Effector memory CD8-positive, alpha-beta T cell (primary cell): Measurements from ENCODE around the gene LAMTOR4.
A peak's percentile ranks its signal among the peaks of the same experiment; 100 is the strongest.

Experiments used
- ATAC-seq: fragments of 150-1000 bp; cut with Tn5 transposase; replicated peaks from 2 replicates; pipeline ENCODE4 v1.10.0; 2021; ENCODE audit warnings: mild to moderate bottlenecking, moderate library complexity
- DNase-seq, 3 experiments: peaks; one replicate each; pipeline ENCODE4 v3.0.0; 2021
- H3K27ac Mint-ChIP-seq, 2 donors: one replicate each; pipeline ENCODE4 v1.8.0; 2022; ENCODE audit warnings: mild to moderate bottlenecking in 2 of 2, mixed read lengths in 2 of 2, moderate library complexity in 2 of 2
- H3K27me3 Mint-ChIP-seq, 2 donors: one replicate each; pipeline ENCODE4 v1.8.0; 2022; ENCODE audit warnings: mixed read lengths in 2 of 2
- H3K36me3 Mint-ChIP-seq: one replicate; pipeline ENCODE4 v1.8.0; 2022; ENCODE audit warnings: mild to moderate bottlenecking, moderate library complexity, mixed read lengths; ENCODE audit not compliant: insufficient read depth
- H3K4me1 Mint-ChIP-seq, 2 donors: one replicate each; pipeline ENCODE4 v1.8.0; 2022; ENCODE audit warnings: low read depth in 2 of 2, mixed read lengths in 2 of 2
- H3K4me3 Mint-ChIP-seq, 2 donors: one replicate each; pipeline ENCODE4 v1.8.0; 2022; ENCODE audit warnings: mild to moderate bottlenecking in 2 of 2, mixed read lengths in 2 of 2, moderate library complexity in 2 of 2
- H3K9me3 Mint-ChIP-seq, 2 donors: one replicate each; pipeline ENCODE4 v1.8.0; 2022; ENCODE audit warnings: mixed read lengths in 2 of 2

Gene LAMTOR4

GRCh38 chr7:100152937-100153666, 4.4 kb downstream of the LAMTOR4 start:
- ATAC-seq (no peak), DNase-seq (no peak)
- no peaks in the 10 kb centered on the region for H3K27me3 Mint-ChIP-seq
- no peak overlapping the region for H3K4me3 Mint-ChIP-seq
- peaks cover 41 to 43% of the 10 kb centered on the region in 2 donors for H3K4me1 Mint-ChIP-seq
- H3K36me3 Mint-ChIP-seq, result peaks cover 59% of the 10 kb centered on the region
- no peaks in the 10 kb centered on the region for H3K9me3 Mint-ChIP-seq
- peak overlapping the region in 1 of 2 donors; percentile 45 for H3K27ac Mint-ChIP-seq

DNA sequence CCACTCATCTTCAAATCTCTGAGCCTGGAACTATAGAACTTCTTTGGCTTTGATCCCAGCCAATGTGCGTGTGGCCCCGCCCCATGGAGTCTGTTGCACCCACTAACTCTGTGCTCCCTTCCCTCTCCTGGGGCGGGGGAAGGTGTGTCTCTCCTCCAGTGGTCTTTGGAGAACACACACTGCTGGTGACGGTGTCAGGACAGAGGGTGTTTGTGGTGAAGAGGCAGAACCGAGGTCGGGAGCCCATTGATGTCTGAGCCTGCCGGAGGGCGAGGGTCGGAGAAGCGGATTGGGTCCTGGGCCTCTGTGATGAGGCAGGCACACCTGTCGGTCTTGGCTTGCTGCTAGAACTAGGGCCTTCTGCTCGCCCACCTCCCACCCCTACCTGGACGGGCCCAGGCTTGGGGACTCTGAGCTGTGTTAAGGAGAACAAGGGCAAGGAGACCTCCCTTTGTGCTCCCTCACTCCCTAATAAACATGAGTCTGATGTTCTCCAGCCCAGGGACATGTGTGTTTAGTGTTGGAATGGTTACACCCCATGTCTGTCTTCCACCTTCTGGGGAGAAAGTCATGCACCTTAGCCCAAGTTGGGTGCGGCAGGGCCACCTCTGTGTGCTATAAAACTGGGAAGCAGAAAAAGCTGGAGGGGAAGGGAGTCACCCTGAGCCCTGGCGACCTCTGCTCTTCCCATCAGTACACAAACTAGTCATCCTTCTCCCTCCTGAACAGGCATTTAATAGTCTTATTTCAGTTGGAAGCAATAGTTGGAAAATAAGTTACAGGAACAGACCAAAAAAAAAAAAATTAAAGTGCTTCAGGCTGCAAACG, 5.2 kb downstream of the LAMTOR4 start:
- H3K27ac Mint-ChIP-seq, result no peak overlapping the region
- no peak overlapping the region for H3K4me3 Mint-ChIP-seq
- ATAC-seq, result no peak
- H3K27me3 Mint-ChIP-seq, result no peaks in the 10 kb centered on the region
- no peak for DNase-seq
- peaks cover 34 to 35% of the 10 kb centered on the region in 2 donors for H3K4me1 Mint-ChIP-seq
- peaks cover 52% of the 10 kb centered on the region for H3K36me3 Mint-ChIP-seq
- H3K9me3 Mint-ChIP-seq, result no peaks in the 10 kb centered on the region

DNA sequence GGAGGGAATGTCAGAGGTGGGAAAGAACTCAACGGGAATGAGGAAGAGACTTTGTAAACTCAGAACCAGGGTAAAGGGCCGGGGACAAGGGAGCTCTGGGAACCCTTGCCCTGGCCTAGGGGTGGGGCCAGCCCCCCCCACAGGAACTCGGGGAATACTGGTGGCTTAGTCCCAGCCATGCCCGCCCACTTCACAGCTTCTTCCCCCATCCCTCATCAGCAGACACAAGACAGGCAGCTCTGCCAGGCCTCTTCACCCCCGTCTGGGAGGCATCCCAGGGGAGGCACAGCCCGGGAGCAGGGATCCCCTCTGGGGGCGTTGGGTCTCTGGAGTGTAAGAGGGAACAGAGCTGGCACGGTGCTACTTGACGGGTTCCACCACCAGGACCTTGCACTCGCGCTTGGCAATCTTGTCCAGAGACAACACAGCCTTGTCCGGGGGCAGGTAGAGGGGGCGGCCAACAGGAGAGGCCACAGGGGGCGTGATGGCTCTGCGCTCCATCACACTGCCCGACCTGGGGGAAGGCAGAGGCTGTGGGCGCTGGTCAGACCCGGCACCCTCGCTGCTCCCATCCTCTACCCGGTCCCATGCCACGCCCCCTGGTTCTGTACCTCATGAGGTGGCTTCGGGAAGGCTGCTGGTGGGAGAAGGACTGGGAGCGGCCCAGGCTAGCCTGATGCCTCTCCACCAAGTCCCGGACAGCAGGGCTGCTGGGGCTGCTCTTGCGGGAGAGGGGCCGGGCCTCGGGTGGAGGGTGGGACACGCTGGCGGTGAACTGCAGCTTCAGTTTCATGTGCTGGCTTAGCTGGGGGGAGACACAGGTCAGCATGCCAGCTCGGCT, 6.2 kb downstream of the LAMTOR4 start:
- no peak for DNase-seq
- peaks cover 50% of the 10 kb centered on the region for H3K36me3 Mint-ChIP-seq
- no peak overlapping the region for H3K27ac Mint-ChIP-seq
- H3K4me3 Mint-ChIP-seq, result no peak overlapping the region
- no peaks in the 10 kb centered on the region for H3K27me3 Mint-ChIP-seq
- ATAC-seq, result no peak
- peaks cover 32 to 33% of the 10 kb centered on the region in 2 donors for H3K4me1 Mint-ChIP-seq
- H3K9me3 Mint-ChIP-seq, result no peaks in the 10 kb centered on the region

- Mint-ChIP-seq H3K4me1 (peaks cover 24 to 26% of the 10 kb centered on the region in 2 donors), H3K4me3 (peak overlapping the region in 1 of 2 donors; percentile 83), H3K36me3 (peaks cover 47% of the 10 kb centered on the region), H3K27ac (no peak overlapping the region), H3K9me3 (no peaks in the 10 kb centered on the region), H3K27me3 (no peaks in the 10 kb centered on the region)
- DNase-seq, result no peak
- ATAC-seq, result no peak
Observed at GRCh38 chr7:100155553-100156317, 7.0 kb downstream of the LAMTOR4 start.

DNA sequence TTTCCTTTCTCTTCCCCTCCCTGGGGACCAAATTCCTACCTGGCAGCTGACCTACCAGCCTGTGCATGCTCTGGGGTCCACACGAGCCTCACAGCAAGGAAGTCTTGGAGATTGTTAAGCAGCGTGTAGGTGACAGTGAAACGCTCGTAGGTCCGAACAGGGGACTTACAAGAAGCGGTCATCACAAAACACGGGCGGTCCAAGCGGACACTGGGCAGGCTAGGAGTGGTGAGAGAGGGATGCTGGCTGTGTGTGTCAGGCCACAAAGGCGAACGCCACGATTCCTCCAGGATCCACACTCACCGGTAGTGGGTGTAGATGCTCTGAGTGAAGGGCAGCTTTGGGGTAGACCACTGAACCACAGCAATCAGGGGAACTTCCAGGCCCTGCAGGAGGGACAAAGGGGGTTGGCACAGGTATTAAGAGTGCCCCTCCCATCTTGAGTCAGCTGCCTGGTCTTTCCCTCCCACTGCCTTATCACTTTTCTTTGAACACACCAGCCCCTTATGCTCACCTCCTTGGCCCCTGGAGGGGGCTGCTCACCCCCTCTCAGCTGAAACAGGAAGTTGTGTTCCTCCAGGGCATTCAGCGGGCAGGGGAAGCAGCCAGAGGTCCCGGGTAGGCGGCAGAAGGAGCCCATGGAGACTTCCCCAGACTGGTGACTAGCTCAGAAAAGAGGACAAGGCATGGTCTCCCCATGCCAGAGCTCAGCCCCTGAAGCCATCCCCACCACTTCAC, 7.8 kb downstream of the LAMTOR4 start:
- Mint-ChIP-seq H3K4me3 (peak overlapping the region; percentile 74 to 83), H3K27ac (peak overlapping the region in 1 of 2 donors; percentile 88), H3K27me3 (no peaks in the 10 kb centered on the region), H3K4me1 (peaks cover 24 to 26% of the 10 kb centered on the region in 2 donors), H3K36me3 (peaks cover 44% of the 10 kb centered on the region), H3K9me3 (no peaks in the 10 kb centered on the region)
- peak; percentile 48 for ATAC-seq
- no peak for DNase-seq

DNA sequence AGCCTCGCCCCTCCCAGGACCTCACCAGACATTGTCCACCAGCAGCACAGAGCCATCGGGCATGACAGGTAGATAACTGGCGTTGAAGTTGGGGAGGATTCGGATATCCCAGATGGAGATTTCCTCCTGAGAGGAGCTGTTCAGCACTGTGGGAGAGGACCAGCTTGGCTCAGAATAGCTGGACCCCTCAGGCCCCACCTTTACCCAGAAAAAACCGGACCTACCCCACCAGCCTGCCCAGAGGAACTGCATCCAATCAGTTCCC, 8.3 kb downstream of the LAMTOR4 start:
- no peak for DNase-seq
- Mint-ChIP-seq H3K27me3 (no peaks in the 10 kb centered on the region), H3K36me3 (peaks cover 44% of the 10 kb centered on the region), H3K9me3 (no peaks in the 10 kb centered on the region), H3K4me3 (peak overlapping the region; percentile 74 to 83), H3K4me1 (peaks cover 24% of the 10 kb centered on the region in 2 donors), H3K27ac (peak overlapping the region in 1 of 2 donors; percentile 88)
- ATAC-seq, result no peak

- H3K4me3 Mint-ChIP-seq, result peak overlapping the region; percentile 74 to 83
- H3K9me3 Mint-ChIP-seq, result no peaks in the 10 kb centered on the region
- H3K36me3 Mint-ChIP-seq, result peaks cover 43% of the 10 kb centered on the region
- peak overlapping the region; percentile 79 to 85 for H3K27ac Mint-ChIP-seq
- no peaks in the 10 kb centered on the region for H3K27me3 Mint-ChIP-seq
- DNase-seq, result no peak
- peak; percentile 6 for ATAC-seq
- H3K4me1 Mint-ChIP-seq, result peaks cover 19% of the 10 kb centered on the region in 2 donors
Observed at GRCh38 chr7:100157334-100158228, 8.9 kb downstream of the LAMTOR4 start.

DNA sequence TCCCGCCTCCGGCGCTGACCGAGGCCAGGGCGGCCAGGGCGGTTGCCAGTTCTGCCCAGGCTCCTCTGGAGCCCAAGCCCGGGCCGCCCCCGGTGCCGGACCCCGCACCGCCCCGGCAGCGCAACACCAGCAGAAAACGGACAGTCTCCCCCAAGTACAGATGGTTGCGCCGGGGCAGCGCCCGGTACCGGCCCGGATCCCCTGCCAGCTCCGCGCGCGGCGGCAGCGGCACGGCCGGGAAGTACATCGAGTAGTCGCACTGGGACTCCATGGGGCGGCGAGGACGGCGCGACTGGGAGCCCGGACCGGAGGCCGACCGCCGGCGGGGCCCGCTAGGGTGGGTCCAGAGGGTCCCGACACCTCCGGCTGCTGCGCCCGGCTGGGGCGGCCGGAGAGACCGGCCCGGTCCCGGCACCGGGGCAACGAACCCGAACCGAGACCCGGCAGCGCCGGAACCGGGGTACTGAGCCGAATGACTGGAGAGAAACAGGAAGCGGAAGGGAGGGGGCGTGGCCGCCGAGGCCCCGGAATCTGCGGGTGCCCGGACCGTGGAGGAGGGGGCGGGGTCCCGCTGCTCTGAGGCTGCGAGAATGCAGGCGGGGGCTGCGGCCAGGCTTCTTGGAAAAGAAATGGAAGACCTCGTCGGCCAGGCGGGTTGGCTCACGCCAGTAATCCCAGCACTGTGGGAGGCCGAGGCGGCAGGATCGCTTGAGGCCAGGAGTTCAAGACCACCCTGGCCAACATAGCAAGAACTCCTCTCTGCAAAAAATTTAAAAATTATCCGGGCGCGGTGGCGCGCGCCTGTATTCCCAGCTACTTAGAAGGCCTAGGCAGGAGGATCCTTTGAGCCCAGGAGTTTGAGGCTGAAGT, 9.7 kb downstream of the LAMTOR4 start, which contains the start of gene TRAPPC14:
TRAPPC14 (minus strand) TSS at position 495 of the 870 bp plus-strand sequence; CDS start at position 271, 224 bp downstream.
- H3K4me1 Mint-ChIP-seq, result peaks cover 24 to 28% of the 10 kb centered on the region in 2 donors
- peak; percentile 90 for ATAC-seq
- H3K36me3 Mint-ChIP-seq, result peaks cover 34% of the 10 kb centered on the region

DNA sequence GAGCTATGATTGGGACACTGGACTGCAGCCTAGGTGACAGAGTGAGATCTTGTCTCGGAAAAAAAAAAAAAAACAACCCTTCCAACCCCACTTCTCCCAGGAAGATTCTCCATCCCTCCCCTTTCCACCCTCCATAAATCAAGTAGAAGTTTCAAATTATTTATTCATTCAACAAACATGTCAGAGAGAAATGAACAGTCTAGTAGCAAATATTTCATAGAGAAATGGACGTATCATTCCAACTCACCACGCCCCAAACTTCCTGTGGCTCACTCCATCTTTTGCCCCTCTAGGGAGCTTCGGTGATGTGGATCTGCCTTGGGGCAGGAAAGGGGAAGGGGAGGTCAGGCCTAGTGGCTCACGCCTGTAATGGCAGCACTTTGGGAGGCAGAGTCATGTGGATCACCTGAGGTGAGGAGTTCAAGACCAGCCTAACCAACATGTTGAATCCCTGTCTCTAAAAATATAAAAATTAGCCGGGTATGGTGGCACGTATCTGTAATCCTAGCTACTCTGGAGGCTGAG, 10.4 kb downstream of the LAMTOR4 start:
- DNase-seq (no peak), ATAC-seq (no peak)
- H3K4me3 Mint-ChIP-seq, result peak overlapping the region; percentile 74 to 83
- H3K27me3 Mint-ChIP-seq, result no peaks in the 10 kb centered on the region
- H3K9me3 Mint-ChIP-seq, result no peaks in the 10 kb centered on the region
- peaks cover 21 to 30% of the 10 kb centered on the region in 2 donors for H3K4me1 Mint-ChIP-seq
- H3K27ac Mint-ChIP-seq, result peak overlapping the region; percentile 79 to 85
- H3K36me3 Mint-ChIP-seq, result peaks cover 27% of the 10 kb centered on the region

More for the DNA sequence above, 9.7 kb downstream of the LAMTOR4 start, which contains the start of gene TRAPPC14:
- Mint-ChIP-seq H3K9me3 (no peaks in the 10 kb centered on the region), H3K27me3 (no peaks in the 10 kb centered on the region), H3K27ac (peak within 1 kb of the TSS; percentile 79 to 85), H3K4me3 (peak within 1 kb of the TSS; percentile 74 to 83)
- DNase-seq, result peak; percentile 83 to 87 (median 85)

GRCh38 chr7:100160067-100160466, 11.3 kb downstream of the LAMTOR4 start:
- DNase-seq, result no peak
- peaks cover 23 to 30% of the 10 kb centered on the region in 2 donors for H3K4me1 Mint-ChIP-seq
- no peak for ATAC-seq
- H3K27ac Mint-ChIP-seq, result no peak overlapping the region
- H3K27me3 Mint-ChIP-seq, result peaks cover 0 to 2% of the 10 kb centered on the region in 2 donors
- H3K36me3 Mint-ChIP-seq, result peaks cover 20% of the 10 kb centered on the region
- no peaks in the 10 kb centered on the region for H3K9me3 Mint-ChIP-seq
- peak overlapping the region in 1 of 2 donors; percentile 83 for H3K4me3 Mint-ChIP-seq
